A549 (cell line): ENCODE data around the gene OPCML. TPM values are rescaled to one million over a fixed set of nuclear protein-coding genes. Genes with fewer than 3 reads are reported as not detected.

Experiments
- ATAC-seq, 2 experiments: fragments of 200-7000 bp in 1 of 2; fragments of >200 bp in 1 of 2; cut with Nextera tagmentation in 1 of 2; cut with Tn5 transposase in 1 of 2; 3 replicates each; pipeline versions ENCODE4 v1.8.0 to v1.9.1; 2018 to 2020; ENCODE audit warnings: mild to moderate bottlenecking in 1 of 2, moderate library complexity in 1 of 2
- CTCF ChIA-PET: fragments of 300-600 bp; sonication (Branson Sonifier 250); formaldehyde crosslinking; extraction: SDS; loops from one replicate; lab custom pipeline; 2021; ENCODE audit warnings: antibody characterized with exemption, inconsistent platforms; lab: Yijun Ruan, JAX
- POLR2A ChIA-PET: fragments of 350-600 bp; formaldehyde crosslinking; extraction: SDS; loops from one replicate; lab custom pipeline; 2021; ENCODE audit warnings: antibody characterized with exemption, inconsistent platforms; lab: Yijun Ruan, JAX
- DNase-seq, 2 experiments: peaks; one replicate each; pipeline versions ENCODE4 v3.0.0 to v3.0.0-alpha.2; 2011 to 2016; ENCODE audit warnings: low read depth in 1 of 2, low spot score in 1 of 2
- FAIRE-seq: peaks from 2 replicates; lab custom pipeline; 2011; peaks lifted over from hg19 to GRCh38; lab: Jason Lieb, UNC
- H3K27ac ChIP-seq, 2 experiments: fragments of >200 bp; sonication (Bioruptor Twin); formaldehyde crosslinking; 3 replicates each; pipeline ENCODE4 v1.5.1; 2016 to 2017
- H3K4me1 ChIP-seq: fragments of >200 bp; sonication (Bioruptor Twin); formaldehyde crosslinking; 3 replicates; pipeline ENCODE4 v1.6.1; 2016
- H3K4me2 ChIP-seq: fragments of >200 bp; sonication (Bioruptor Twin); formaldehyde crosslinking; 3 replicates; pipeline ENCODE4 v1.6.1; 2016
- H3K4me3 ChIP-seq: fragments of >200 bp; sonication (Bioruptor Twin); formaldehyde crosslinking; 3 replicates; pipeline ENCODE4 v1.5.1; 2016
- H3K9me3 ChIP-seq: fragments of >200 bp; sonication (Bioruptor Twin); formaldehyde crosslinking; 3 replicates; pipeline ENCODE4 v1.6.1; 2016
- BCL3 ChIP-seq: fragments of >200 bp; sonication (Bioruptor Twin); formaldehyde crosslinking; IDR thresholded peaks from 3 replicates; pipeline ENCODE4 v1.6.1; 2016
- BHLHE40 ChIP-seq: IDR thresholded peaks from 2 replicates; pipeline ENCODE4 v1.6.1; 2012; ENCODE audit warnings: low read depth, low read length, inconsistent platforms
- CEBPB ChIP-seq, 2 experiments: fragments of >200 bp in 1 of 2; sonication (Bioruptor Twin) in 1 of 2; formaldehyde crosslinking in 1 of 2; IDR thresholded peaks; 2 replicates each; pipeline ENCODE4 v1.6.1; 2012 to 2016
- CTCF ChIP-seq: fragments of >200 bp; sonication (Bioruptor Twin); formaldehyde crosslinking; IDR thresholded peaks from 3 replicates; pipeline ENCODE4 v1.5.1; 2016
- EHMT2 ChIP-seq: fragments of 200-600 bp; sonication (generic); IDR thresholded peaks from 2 replicates; pipeline ENCODE4 v1.6.1; 2016; ENCODE audit warnings: antibody characterized with exemption, low read depth, mild to moderate bottlenecking, moderate library complexity
- HEYL ChIP-seq: fragments of 250-450 bp; sonication (Bioruptor Pico); IDR thresholded peaks from 2 replicates; pipeline ENCODE4 v1.8.0; 2021; ENCODE audit warnings: mild to moderate bottlenecking, moderate library complexity
- JUNB ChIP-seq: fragments of >200 bp; sonication (Bioruptor Twin); formaldehyde crosslinking; IDR thresholded peaks from 2 replicates; pipeline ENCODE4 v1.6.1; 2016
- MAFK ChIP-seq: fragments of 450-650 bp; IDR thresholded peaks from 2 replicates; pipeline ENCODE4 v1.6.1; 2014; ENCODE audit not compliant: partially characterized antibody
- NPAS2 ChIP-seq: fragments of 250-450 bp; sonication (Bioruptor Pico); IDR thresholded peaks from 2 replicates; pipeline ENCODE4 v1.8.0; 2022; ENCODE audit warnings: mild to moderate bottlenecking, moderate library complexity, borderline replicate concordance
- PBX3 ChIP-seq: IDR thresholded peaks from 2 replicates; pipeline ENCODE4 v1.6.1; 2012
- PHF8 ChIP-seq: fragments of 200-600 bp; sonication (generic); IDR thresholded peaks from 2 replicates; pipeline ENCODE4 v1.6.1; 2016; ENCODE audit warnings: low read depth, mild to moderate bottlenecking, antibody characterized with exemption, moderate library complexity, borderline replicate concordance
- POLR2A ChIP-seq: IDR thresholded peaks from 2 replicates; pipeline ENCODE4 v1.6.1; 2012; ENCODE audit warnings: mild to moderate bottlenecking, low read length
- POLR2AphosphoS2 ChIP-seq: conservative IDR thresholded peaks from 2 replicates; pipeline ENCODE4 v1.6.1; 2012; ENCODE audit warnings: low read length, improper control_type of control experiment, inconsistent platforms
- RAD21 ChIP-seq, 2 experiments: fragments of >200 bp in 1 of 2; sonication (Bioruptor Twin) in 1 of 2; formaldehyde crosslinking in 1 of 2; IDR thresholded peaks in 1 of 2; conservative IDR thresholded peaks in 1 of 2; 2 replicates in 1 of 2; 3 replicates in 1 of 2; pipeline ENCODE4 v1.6.1; 2012 to 2018; ENCODE audit warnings: inconsistent platforms in 1 of 2
- RNF2 ChIP-seq: fragments of 200-600 bp; sonication (generic); IDR thresholded peaks from 2 replicates; pipeline ENCODE4 v1.6.1; 2016; ENCODE audit warnings: low read depth, mild to moderate bottlenecking, antibody characterized with exemption, moderate library complexity, borderline replicate concordance
- SMC3 ChIP-seq: fragments of >200 bp; sonication (Bioruptor Twin); formaldehyde crosslinking; IDR thresholded peaks from 3 replicates; pipeline ENCODE4 v1.6.1; 2018; ENCODE audit warnings: inconsistent platforms
- ZSCAN20 ChIP-seq: fragments of 250-450 bp; sonication (Bioruptor Pico); IDR thresholded peaks from 2 replicates; pipeline ENCODE4 v1.8.0; 2022; ENCODE audit warnings: mild to moderate bottlenecking, moderate library complexity
- WGBS: methylation state at CpG from one replicate; pipeline ENCODE4 v1.1.6; 2017; ENCODE audit errors: missing lambda C conversion rate; 5-methylcytosine and 5-hydroxymethylcytosine counted together
- polyA plus RNA-seq, 4 experiments: library from polyadenylated mRNA; depleted of rRNA in 3 of 4; stranded (reverse); fragments of >200 nt; fragmentation: RNase III in 1 of 4; extraction: RNeasy Plus Mini Kit Qiagen cat#74134 plus additional on column Dnase treatment in 1 of 4; gene quantifications; 2 replicates in 3 of 4; 3 replicates in 1 of 4; pipeline ENCODE4 v1.2.3, GENCODE V29; 2011 to 2017

Gene OPCML
- polyA plus RNA-seq, 2 of the 4 experiments (the other 2 are of a cell fraction), result not detected

- ATAC-seq (no peak), DNase-seq (no peak), FAIRE-seq (no peak)
- TF ChIP-seq CTCF (peak; percentile 51), PHF8 (no peak), SMC3 (peak; percentile 45; the same call in 2 of the 3 replicates), RAD21 (conservative IDR thresholded peaks at IDR 0.05 in 1 of 2, IDR thresholded peaks at IDR 0.05 in 1 of 2) (peak; percentile 36 to 44; a peak in 2 of 5 replicates), ZSCAN20 (CRISPR knock-in tag) (no peak)
- WGBS, result 27% methylated on average over 4 of the region's 4 CpGs
- ChIA-PET CTCF (interaction anchor here (0.6 to 2.5 kb wide), 13 partner anchors 10 to 1193 kb away, joined by 3 to 8 read pairs (median 4); no protein-coding TSS in a partner anchor), POLR2A (no interaction called here)
- H3K4me2 ChIP-seq, result no peak overlapping the region
- no peak overlapping the region for H3K27ac ChIP-seq
- no peaks in the 10 kb centered on the region for H3K4me1 ChIP-seq
- H3K9me3 ChIP-seq, result no peaks in the 10 kb centered on the region
- no peak overlapping the region for H3K4me3 ChIP-seq
These were observed 591.2 kb downstream of the OPCML start for GRCh38 chr11:132941024-132941646.

- Histone ChIP-seq H3K4me2 (no peak overlapping the region), H3K4me3 (no peak overlapping the region), H3K9me3 (no peaks in the 10 kb centered on the region), H3K27ac (no peak overlapping the region), H3K4me1 (no peaks in the 10 kb centered on the region)
- no peak for TF ChIP-seq NPAS2 (CRISPR knock-in tag)
- ATAC-seq (no peak), DNase-seq (no peak), FAIRE-seq (no peak)
- POLR2A ChIA-PET, result no interaction called here
- WGBS, result 39% methylated on average over 4 of the region's 4 CpGs
- CTCF ChIA-PET, result no interaction called here
These were observed 595.3 kb downstream of the OPCML start for GRCh38 chr11:132937016-132937415.

- H3K4me1 ChIP-seq, result no peaks in the 10 kb centered on the region
- no peaks in the 10 kb centered on the region for H3K9me3 ChIP-seq
- no peak overlapping the region for H3K4me2 ChIP-seq
- ChIA-PET POLR2A (no interaction called here), CTCF (no interaction called here)
- H3K4me3 ChIP-seq, result no peak overlapping the region
- no peak overlapping the region for H3K27ac ChIP-seq
- ATAC-seq (no peak), FAIRE-seq (no peak), DNase-seq (no peak)
- TF ChIP-seq EHMT2, result no peak
- no peak for TF ChIP-seq PBX3
- TF ChIP-seq CEBPB (IDR thresholded peaks at IDR 0.05), result no peak
- TF ChIP-seq RNF2, result no peak
- no peak for TF ChIP-seq HEYL (CRISPR knock-in tag)
- TF ChIP-seq MAFK, result peak; percentile 48
- TF ChIP-seq SMC3, result no peak
- no peak for TF ChIP-seq POLR2AphosphoS2
- 14% methylated on average over 3 of the region's 3 CpGs for WGBS
These were observed 596.9 kb downstream of the OPCML start for GRCh38 chr11:132935383-132935782.

- Histone ChIP-seq H3K9me3 (no peaks in the 10 kb centered on the region), H3K27ac (no peak overlapping the region), H3K4me2 (no peak overlapping the region), H3K4me3 (no peak overlapping the region)
- ATAC-seq (no peak), FAIRE-seq (no peak)
- WGBS, result 11% methylated on average over 3 of the region's 3 CpGs
- ChIA-PET CTCF (no interaction called here), POLR2A (no interaction called here)
- TF ChIP-seq PBX3 (no peak), POLR2A (no peak), BHLHE40 (no peak), BCL3 (no peak), JUNB (no peak), EHMT2 (no peak)
- TF ChIP-seq, all 56 proteins: peak for 0
- no peaks in the 10 kb centered on the region for H3K4me1 ChIP-seq
- DNase-seq, result no peak
These were observed 598.6 kb downstream of the OPCML start for GRCh38 chr11:132933703-132934102.
